Activated CD8-positive, alpha-beta memory T cell treated with anti-CD3 and anti-CD28 coated beads, Interleukin-2, amount 10 ng/mL, durations not matched to agents 7 days and 5 days (primary cell): ENCODE results near the gene BCL2. TPM values are rescaled to one million over a fixed set of nuclear protein-coding genes. Genes with fewer than 3 reads are reported as not detected.

Source experiments
- ATAC-seq: fragments of 150-1000 bp; cut with Tn5 transposase; one replicate; pipeline ENCODE4 v1.10.0; 2021; ENCODE audit warnings: moderate library complexity
- CTCF ChIA-PET: fragments of 350-600 bp; sonication (Branson Sonifier 250); formaldehyde crosslinking; loops from one replicate; lab custom pipeline; 2021; ENCODE audit warnings: antibody characterized with exemption; lab: Charles Lee
- DNase-seq: peaks from one replicate; pipeline ENCODE4 v3.0.0-alpha.2; 2020
- H3K27ac Mint-ChIP-seq: one replicate; pipeline ENCODE4 v1.8.0; 2021; ENCODE audit warnings: mild to moderate bottlenecking, mixed read lengths
- H3K27me3 Mint-ChIP-seq: one replicate; pipeline ENCODE4 v1.8.0; 2021; ENCODE audit warnings: mixed read lengths
- H3K36me3 Mint-ChIP-seq: one replicate; pipeline ENCODE4 v1.8.0; 2021; ENCODE audit warnings: mild to moderate bottlenecking, mixed read lengths
- H3K4me1 Mint-ChIP-seq: one replicate; pipeline ENCODE4 v1.8.0; 2021; ENCODE audit warnings: mixed read lengths
- H3K4me3 Mint-ChIP-seq: one replicate; pipeline ENCODE4 v1.8.0; 2021; ENCODE audit warnings: mild to moderate bottlenecking, moderate library complexity, mixed read lengths
- H3K9me3 Mint-ChIP-seq: one replicate; pipeline ENCODE4 v1.8.0; 2022; ENCODE audit warnings: low read depth, mixed read lengths
- total RNA-seq, 2 experiments: library from RNA; stranded (reverse); gene quantifications; one replicate each; pipeline ENCODE4 v1.2.3, GENCODE V29; 2021

The BCL2 gene
- total RNA-seq, 2 experiments from 2014 or later, result 118 to 143 TPM

DNA sequence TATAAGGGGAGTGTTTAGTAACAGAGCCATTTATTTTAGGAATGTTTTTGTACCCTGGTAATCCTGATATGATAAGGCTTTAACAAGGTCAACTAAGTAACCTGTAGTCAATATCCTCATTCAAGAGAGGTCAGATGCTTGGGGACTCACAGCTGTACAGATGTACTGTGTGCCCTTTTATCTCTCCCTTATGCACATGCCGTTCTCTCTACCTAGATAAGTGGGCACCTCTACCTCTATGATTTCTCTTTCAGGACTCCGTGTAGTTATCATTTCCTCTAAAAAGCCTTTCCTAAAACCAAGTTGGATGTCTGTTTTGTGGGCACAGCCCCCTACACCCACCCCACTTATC is 132.4 kb downstream of the BCL2 start:
- Mint-ChIP-seq H3K4me3 (no peak overlapping the region), H3K36me3 (peaks cover 43% of the 10 kb centered on the region)
- no peak for ATAC-seq

DNA sequence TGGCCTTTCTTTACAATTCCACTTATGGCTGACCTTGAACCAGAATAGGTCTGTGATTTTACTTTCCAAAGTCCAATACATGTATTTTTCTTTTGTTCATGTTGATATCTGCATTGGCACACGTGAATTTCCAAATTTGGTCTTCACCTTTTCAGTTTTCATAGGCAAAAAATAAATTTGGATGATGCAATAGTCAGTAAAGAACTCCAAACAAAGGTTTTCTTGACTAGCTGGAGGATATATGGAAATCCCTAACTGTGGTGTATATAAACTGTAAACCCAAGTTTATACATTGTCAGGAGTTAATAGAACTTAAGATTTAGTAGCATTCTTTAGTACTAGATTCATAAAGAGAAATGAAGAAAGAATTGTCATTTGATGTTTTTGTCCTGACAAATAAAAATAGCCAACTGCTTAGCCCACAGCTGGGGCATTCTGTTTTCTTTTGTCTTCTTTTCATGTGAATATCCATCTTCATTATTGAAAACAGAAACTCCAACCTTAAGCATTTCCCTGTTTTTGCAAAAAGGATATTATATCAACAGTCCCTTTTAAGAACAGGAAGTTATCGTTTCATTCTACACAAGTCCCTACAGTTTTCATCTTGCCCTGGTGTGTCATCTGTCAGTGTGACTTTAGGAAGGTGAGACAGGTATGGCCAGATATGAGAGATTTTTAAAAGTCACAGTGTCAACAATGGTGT is 132.9 kb downstream of the BCL2 start:
- Mint-ChIP-seq H3K27ac (peak overlapping the region; percentile 48), H3K36me3 (peaks cover 40% of the 10 kb centered on the region), H3K27me3 (no peaks in the 10 kb centered on the region), H3K4me1 (peaks cover 80% of the 10 kb centered on the region), H3K9me3 (no peaks in the 10 kb centered on the region), H3K4me3 (no peak overlapping the region)
- ATAC-seq (no peak), DNase-seq (no peak)
- CTCF ChIA-PET, result interaction anchor here (1.0 to 2.2 kb wide), 2 partner anchors 67 to 131 kb away, joined by 3 to 16 read pairs; partner anchors contain the start of gene BCL2

More for the DNA sequence above, 132.4 kb downstream of the BCL2 start:
- no peaks in the 10 kb centered on the region for H3K27me3 Mint-ChIP-seq
- peak overlapping the region; percentile 48 for H3K27ac Mint-ChIP-seq
- no peaks in the 10 kb centered on the region for H3K9me3 Mint-ChIP-seq
- CTCF ChIA-PET, result interaction anchor here (2.2 kb wide), 1 partner anchor 131 kb away, joined by 16 read pairs; the partner anchor contains the start of gene BCL2
- peaks cover 78% of the 10 kb centered on the region for H3K4me1 Mint-ChIP-seq
- no peak for DNase-seq

DNA sequence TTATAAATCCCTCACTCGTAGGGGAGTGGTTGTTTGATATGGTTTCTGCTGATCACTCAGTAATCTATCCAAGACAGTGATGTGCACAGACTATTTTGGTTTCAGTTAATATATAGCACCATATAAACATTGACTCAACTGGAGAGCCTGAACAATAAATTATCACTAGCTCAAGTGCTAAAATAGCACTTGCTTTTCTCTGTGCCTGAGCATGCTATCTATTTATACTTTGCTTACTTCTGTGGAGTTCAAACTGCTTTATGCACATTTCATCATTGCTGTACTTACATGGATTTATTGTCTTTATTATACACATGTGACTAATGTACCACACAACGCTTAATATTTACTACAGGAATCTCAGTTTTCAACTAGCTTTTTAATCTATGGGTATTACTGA is 133.6 kb downstream of the BCL2 start:
- peak overlapping the region; percentile 26 for H3K27ac Mint-ChIP-seq
- peaks cover 86% of the 10 kb centered on the region for H3K4me1 Mint-ChIP-seq
- no peak overlapping the region for H3K4me3 Mint-ChIP-seq
- H3K27me3 Mint-ChIP-seq, result no peaks in the 10 kb centered on the region
- CTCF ChIA-PET, result interaction anchor here (1.0 to 2.2 kb wide), 2 partner anchors 66 to 132 kb away, joined by 3 to 16 read pairs; partner anchors contain the start of gene BCL2
- H3K9me3 Mint-ChIP-seq, result no peaks in the 10 kb centered on the region
- DNase-seq (no peak), ATAC-seq (no peak)
- peaks cover 40% of the 10 kb centered on the region for H3K36me3 Mint-ChIP-seq

DNA sequence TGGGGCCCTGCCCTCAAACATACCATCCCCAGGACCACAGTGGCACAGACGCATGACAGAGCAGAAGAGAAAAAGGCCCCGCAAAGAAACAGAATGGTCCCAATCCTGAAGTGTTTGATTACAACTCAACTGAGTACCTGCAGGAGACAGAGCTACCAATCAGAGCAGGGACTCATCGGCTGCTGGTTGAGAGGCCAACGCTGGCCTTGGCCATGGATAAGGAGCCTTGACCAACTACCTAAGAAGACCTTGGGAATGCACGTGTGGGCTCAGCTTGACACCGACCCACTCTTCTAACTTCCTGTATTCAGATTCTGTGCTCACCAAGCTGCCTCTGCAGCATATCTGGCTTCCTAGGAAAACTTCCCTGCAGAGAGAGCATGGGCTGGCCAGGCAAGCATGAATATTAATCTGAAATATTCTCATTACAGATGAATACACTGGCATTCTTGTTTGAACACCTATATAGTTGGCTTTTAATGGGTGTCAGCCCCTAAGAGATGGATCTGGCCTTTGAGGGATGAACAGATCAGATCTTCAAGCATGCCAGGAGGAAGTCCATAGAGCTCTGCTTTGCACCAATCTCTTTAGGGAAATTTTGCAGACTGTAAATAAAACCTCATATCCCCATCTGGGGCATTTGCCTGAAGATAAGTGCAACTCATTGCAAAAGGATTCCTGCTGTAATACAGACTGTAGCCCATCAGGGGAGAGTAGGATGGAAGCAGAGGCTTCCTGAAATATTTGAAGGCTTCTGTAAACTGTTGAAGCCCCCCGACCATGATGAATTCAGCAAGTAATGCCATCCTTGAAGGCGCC is 135.4 kb downstream of the BCL2 start:
- CTCF ChIA-PET, result interaction anchor here (0.7 to 1.7 kb wide), 3 partner anchors 13 to 139 kb away, joined by 4 to 5 read pairs (median 4); no protein-coding TSS in a partner anchor
- no peaks in the 10 kb centered on the region for H3K9me3 Mint-ChIP-seq
- peaks cover 42% of the 10 kb centered on the region for H3K36me3 Mint-ChIP-seq
- no peak overlapping the region for H3K4me3 Mint-ChIP-seq
- no peaks in the 10 kb centered on the region for H3K27me3 Mint-ChIP-seq
- H3K4me1 Mint-ChIP-seq, result peaks cover 86% of the 10 kb centered on the region
- no peak for ATAC-seq
- DNase-seq, result no peak
- H3K27ac Mint-ChIP-seq, result no peak overlapping the region

DNA sequence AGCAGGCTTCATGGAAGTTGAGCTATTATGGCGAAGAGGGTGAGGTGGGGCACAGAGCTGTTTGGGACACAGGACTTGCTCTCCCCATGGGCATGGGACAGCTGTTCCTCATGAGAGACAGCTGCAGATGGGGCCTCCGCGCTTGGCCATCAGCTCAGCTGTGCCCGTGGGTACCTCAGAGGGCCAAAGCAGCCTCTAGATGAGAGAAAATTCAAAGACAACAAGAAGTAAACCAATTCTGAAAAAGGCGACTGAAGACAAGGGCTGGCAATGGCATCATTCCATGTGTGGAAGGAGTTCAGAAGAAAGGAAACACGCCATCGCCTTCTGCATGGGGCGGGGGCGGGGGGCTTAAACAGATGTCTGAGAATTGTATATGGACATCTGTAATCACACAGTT is 136.2 kb downstream of the BCL2 start:
- DNase-seq, result no peak
- Mint-ChIP-seq H3K4me3 (no peak overlapping the region), H3K36me3 (peaks cover 41% of the 10 kb centered on the region), H3K27me3 (no peaks in the 10 kb centered on the region), H3K9me3 (no peaks in the 10 kb centered on the region), H3K4me1 (peaks cover 83% of the 10 kb centered on the region), H3K27ac (peak overlapping the region; percentile 31)
- no peak for ATAC-seq
- CTCF ChIA-PET, result interaction anchor here (1.2 to 1.7 kb wide), 3 partner anchors 12 to 140 kb away, joined by 3 to 5 read pairs (median 4); no protein-coding TSS in a partner anchor

DNA sequence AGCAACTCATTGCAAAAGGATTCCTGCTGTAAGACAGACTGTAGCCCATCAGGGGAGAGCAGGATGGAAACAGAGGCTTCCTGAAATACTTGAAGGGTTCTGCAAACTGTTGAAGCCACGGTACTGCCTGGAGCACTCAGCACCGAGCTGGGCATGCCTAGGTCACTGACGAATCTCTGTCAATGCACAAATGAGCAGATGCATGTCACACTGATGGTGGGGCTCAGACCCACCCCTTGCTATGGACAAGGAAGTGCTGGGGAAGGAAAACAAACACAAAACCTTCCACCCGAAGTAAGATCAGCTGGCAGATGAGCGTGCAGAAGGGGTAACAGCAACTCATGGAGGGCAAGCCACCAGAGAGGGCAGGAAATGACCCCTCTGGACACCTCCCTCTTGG is 136.7 kb downstream of the BCL2 start:
- peaks cover 82% of the 10 kb centered on the region for H3K4me1 Mint-ChIP-seq
- H3K9me3 Mint-ChIP-seq, result no peaks in the 10 kb centered on the region
- no peak for DNase-seq
- ATAC-seq, result no peak
- H3K27ac Mint-ChIP-seq, result peak overlapping the region; percentile 36
- H3K4me3 Mint-ChIP-seq, result no peak overlapping the region
- H3K27me3 Mint-ChIP-seq, result no peaks in the 10 kb centered on the region
- H3K36me3 Mint-ChIP-seq, result peaks cover 45% of the 10 kb centered on the region
- CTCF ChIA-PET, result interaction anchor here (1.2 to 1.5 kb wide), 2 partner anchors 12 to 140 kb away, joined by 3 to 5 read pairs; no protein-coding TSS in a partner anchor

DNA sequence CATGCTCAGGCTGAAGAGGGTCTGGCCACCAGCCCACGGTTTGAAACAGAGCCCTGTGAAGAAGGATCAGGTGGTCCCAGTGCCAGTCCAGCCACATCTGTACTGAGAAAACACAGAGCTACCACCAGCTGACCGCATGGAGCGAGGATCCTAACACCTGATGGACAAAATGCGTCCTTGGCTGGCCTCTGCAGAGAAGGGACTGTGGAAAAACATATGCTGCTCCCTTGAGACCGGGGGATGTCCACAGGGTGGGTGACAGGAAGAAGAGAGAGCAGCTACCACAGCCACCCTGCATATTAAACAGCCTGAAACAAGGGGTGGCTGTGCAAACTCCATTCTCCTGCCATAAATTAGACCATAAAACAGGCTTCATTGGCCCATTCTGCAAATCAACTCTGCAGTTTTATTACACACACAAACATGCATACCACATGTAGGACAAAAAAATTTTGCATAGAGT is 137.2 kb downstream of the BCL2 start:
- ATAC-seq (no peak), DNase-seq (no peak)
- Mint-ChIP-seq H3K9me3 (no peaks in the 10 kb centered on the region), H3K27ac (peak overlapping the region; percentile 36), H3K27me3 (no peaks in the 10 kb centered on the region), H3K4me1 (peaks cover 78% of the 10 kb centered on the region), H3K4me3 (no peak overlapping the region), H3K36me3 (peaks cover 49% of the 10 kb centered on the region)
- CTCF ChIA-PET, result interaction anchor here (1.5 kb wide), 2 partner anchors 18 to 141 kb away, joined by 3 read pairs; no protein-coding TSS in a partner anchor

DNA sequence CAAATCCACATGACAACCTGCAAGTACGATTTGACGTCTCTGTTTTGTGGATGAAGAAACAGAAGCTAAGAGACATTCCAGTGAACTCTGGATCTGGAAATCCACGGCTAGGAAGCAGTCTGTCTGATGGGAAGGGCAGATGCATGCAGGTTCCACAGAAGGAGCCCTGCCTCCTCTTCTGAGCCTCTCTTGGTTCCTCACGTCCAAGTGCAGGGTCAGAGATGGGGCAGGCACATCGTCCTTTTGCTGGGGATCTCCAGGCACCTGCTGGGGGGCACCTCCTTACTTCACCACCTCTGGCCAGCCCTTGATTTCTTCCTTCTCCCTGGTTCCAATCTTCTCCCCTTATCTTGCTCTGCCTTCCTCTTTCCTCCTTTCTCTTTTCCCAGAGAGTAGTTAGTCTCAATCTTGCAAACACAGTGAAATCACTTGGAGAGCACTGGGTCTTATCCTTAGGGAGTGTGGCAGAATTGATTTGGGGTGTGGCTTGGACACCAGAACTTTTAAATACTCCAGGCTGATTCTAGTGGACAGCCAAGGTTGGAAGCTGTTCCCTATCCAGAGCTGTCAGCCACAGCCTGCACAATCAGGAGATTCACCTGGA is 137.8 kb downstream of the BCL2 start:
- peaks cover 73% of the 10 kb centered on the region for H3K4me1 Mint-ChIP-seq
- CTCF ChIA-PET, result interaction anchor here (1.5 kb wide), 1 partner anchor 18 kb away, joined by 3 read pairs; no protein-coding TSS in a partner anchor
- ATAC-seq (no peak), DNase-seq (no peak)
- no peaks in the 10 kb centered on the region for H3K9me3 Mint-ChIP-seq
- peaks cover 47% of the 10 kb centered on the region for H3K36me3 Mint-ChIP-seq
- H3K4me3 Mint-ChIP-seq, result no peak overlapping the region
- H3K27ac Mint-ChIP-seq, result peak overlapping the region; percentile 36
- no peaks in the 10 kb centered on the region for H3K27me3 Mint-ChIP-seq

DNA sequence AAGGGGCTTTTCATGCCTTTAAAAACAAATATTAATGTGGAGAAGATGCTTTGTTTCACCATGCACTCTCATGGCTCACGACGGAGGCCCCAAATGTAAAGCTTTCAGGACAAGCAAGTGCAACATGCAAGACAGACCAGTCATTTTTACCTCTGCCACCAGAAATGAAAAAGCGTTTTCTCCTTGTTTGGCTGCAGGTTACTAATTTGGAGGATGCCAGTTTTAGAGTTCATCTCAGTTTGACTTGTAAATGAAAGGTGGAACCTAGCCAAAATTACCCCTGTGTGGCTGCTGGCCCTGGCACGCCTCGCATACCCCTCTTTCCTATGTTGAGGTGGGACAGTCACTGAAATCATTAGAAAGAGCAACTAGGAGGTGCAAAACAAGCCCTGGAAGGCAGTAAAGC is 138.6 kb downstream of the BCL2 start:
- Mint-ChIP-seq H3K4me1 (peaks cover 71% of the 10 kb centered on the region), H3K27ac (peak overlapping the region; percentile 36), H3K27me3 (no peaks in the 10 kb centered on the region), H3K9me3 (no peaks in the 10 kb centered on the region), H3K4me3 (no peak overlapping the region), H3K36me3 (peaks cover 53% of the 10 kb centered on the region)
- CTCF ChIA-PET, result interaction anchor here (0.7 to 1.5 kb wide), 4 partner anchors 11 to 258 kb away, joined by 3 to 5 read pairs (median 4); no protein-coding TSS in a partner anchor
- ATAC-seq, result peak; percentile 59
- peak; percentile 58 for DNase-seq

DNA sequence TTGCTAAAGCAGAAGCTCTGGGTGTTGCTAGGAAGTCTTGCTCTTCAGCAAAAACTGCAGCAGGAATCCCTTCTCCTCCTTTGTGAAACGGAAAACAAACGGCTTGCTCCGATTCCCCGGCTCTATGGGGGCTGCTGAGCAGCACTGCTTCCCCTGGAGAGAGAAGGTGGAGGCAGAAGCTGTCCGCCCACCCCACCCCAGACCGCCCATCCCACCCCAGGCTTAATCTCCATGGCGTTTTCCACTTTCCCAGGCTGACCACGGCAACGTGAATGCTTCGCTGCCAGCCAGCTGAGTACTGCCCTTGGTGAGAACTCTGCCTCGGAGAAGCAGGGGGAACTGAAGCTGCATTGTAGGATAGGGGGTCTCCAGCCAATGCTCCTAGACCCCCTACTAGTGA is 139.2 kb downstream of the BCL2 start:
- CTCF ChIA-PET, result interaction anchor here (0.7 to 1.5 kb wide), 5 partner anchors 10 to 259 kb away, joined by 3 to 5 read pairs (median 3); no protein-coding TSS in a partner anchor
- DNase-seq (no peak), ATAC-seq (no peak)
- peaks cover 72% of the 10 kb centered on the region for H3K4me1 Mint-ChIP-seq
- no peaks in the 10 kb centered on the region for H3K9me3 Mint-ChIP-seq
- no peaks in the 10 kb centered on the region for H3K27me3 Mint-ChIP-seq
- H3K4me3 Mint-ChIP-seq, result no peak overlapping the region
- H3K27ac Mint-ChIP-seq, result peak overlapping the region; percentile 28
- peaks cover 58% of the 10 kb centered on the region for H3K36me3 Mint-ChIP-seq

DNA sequence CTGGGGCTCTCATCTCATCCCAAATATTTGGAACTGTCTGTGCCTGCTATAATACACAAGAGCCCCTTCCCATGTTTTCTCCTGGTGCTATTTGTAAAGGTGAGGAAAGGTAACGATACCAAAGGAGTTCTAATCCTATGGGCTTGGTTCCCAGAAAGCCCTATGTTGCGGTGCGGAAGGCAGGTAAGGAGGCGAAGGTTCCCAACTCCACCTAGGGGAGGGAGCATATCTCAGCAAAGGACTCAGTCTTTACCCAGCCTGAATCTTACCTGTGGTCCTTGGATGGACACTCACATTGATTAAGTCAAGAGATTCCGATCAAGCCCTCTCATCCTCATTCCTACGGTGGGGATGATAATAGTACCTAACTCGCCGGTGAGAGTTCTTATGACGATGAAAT is 140.1 kb downstream of the BCL2 start:
- Mint-ChIP-seq H3K27me3 (no peaks in the 10 kb centered on the region), H3K4me3 (no peak overlapping the region), H3K9me3 (no peaks in the 10 kb centered on the region), H3K36me3 (peaks cover 54% of the 10 kb centered on the region), H3K4me1 (peaks cover 67% of the 10 kb centered on the region), H3K27ac (no peak overlapping the region)
- ATAC-seq, result no peak
- CTCF ChIA-PET, result interaction anchor here (1.0 to 1.5 kb wide), 2 partner anchors 9 to 163 kb away, joined by 3 read pairs; no protein-coding TSS in a partner anchor
- DNase-seq, result no peak

DNA sequence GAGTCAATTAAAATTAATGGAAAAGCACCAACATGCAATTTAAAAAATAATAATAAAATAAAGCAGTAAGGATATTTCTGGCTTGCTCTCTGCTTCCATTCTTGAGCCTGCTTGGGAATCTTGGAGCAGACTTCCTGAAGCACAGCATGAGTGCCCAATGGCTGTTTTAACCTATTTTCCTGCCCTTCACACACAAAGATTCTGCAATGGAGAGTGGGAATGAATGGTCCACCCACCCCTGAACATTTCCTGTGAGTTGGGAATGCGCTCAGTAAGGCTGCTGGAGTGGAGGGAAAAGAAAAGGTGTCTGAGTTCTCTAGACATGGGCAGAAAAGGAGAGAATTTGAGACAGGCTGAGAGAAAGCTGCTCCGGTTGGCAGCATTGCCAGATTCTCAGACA is 140.6 kb downstream of the BCL2 start:
- H3K27me3 Mint-ChIP-seq, result no peaks in the 10 kb centered on the region
- no peak for ATAC-seq

More for the DNA sequence above, 140.6 kb downstream of the BCL2 start:
- CTCF ChIA-PET, result interaction anchor here (1.5 kb wide), 1 partner anchor 162 kb away, joined by 3 read pairs; no protein-coding TSS in a partner anchor
- Mint-ChIP-seq H3K27ac (no peak overlapping the region), H3K36me3 (peaks cover 55% of the 10 kb centered on the region), H3K4me1 (peaks cover 67% of the 10 kb centered on the region), H3K4me3 (no peak overlapping the region), H3K9me3 (no peaks in the 10 kb centered on the region)
- no peak for DNase-seq
